ENCODE data around the gene OPALIN.

Gene OPALIN

DNA sequence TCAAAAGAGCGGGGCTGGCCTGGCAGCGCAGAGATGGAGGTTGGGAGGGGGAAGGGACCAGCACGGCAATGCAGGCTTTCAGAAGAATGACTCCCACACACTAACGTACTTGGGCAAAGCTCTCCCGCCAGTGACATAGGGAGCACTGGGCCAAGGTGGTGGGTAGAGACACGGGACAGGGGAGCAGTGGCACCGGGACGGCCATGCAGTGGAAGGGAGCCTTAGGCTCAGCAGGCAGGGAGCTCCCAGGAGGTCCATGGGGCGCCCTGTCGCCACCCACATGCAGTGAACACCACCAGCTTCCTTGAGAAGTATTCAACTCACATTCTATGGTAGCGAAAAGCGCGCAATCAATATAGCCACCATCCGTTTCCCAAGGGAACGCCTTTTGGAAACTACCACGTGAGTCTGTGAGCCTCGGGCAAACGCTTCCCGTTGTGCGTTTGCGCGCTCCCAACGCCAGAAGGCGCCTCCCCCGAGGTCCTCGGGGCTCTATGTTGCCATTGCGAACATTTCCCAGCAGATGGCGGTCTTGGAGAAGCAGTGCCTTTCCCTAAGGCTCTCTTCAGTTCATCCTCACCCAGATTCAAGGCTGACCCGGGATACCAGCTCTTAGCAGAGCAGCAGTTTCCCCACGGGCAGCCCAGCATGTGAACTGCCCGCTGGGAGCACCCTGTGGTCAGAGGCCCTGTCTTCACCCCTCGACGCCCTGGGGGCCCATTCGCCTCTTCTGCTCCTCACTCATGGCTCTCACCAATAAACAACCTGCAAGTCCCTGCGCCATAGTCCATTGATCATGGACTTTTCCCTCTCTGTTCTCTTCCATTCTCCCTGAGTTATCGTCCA, 16.4 kb upstream of the OPALIN start:
- peak; percentile 77 for DNase-seq (ENCODE audit: extremely low spot score, insufficient read length, low read depth)
- FAIRE-seq: peak; percentile 94

DNA sequence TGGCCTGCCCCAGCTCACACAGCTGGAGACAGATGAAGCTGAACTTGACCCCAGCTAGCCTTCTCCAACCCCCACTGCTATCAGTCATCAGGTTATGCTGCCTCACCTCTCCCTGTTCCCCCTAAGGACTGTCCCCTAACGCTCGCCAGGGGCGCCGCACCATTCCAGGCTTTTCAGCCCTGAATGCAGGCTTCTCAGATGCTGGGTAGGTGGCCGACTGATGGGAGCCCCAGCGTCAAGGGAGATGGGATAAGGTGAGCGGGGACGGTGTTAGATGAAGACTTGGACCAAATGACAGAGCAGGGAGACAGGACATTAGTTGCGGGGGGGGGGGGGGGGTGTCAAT, 15.8 kb upstream of the OPALIN start:
- DNase-seq (ENCODE audit: extremely low spot score, insufficient read length, low read depth) (no peak), FAIRE-seq (no peak)

DNA sequence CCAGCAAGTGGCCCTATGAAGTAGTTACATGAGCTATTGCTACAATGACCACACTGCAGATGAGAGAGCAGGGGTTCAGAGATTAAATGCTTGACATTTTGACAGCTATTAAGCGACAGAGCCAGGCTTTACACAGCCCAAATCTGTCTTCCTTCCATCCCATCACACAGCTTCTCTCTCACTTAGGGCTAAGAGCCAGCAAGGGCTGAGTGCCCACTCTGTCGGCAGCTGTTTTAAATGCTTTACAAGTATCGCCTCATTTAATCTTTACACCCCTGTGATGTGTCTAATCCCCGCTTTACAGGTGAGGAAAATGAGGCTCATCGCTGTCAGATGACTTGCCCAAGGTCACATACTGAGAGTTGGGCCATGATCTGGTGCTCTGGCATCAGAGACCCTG, 15.2 kb upstream of the OPALIN start:
- DNase-seq (ENCODE audit: extremely low spot score, insufficient read length, low read depth) (no peak), FAIRE-seq (no peak)

DNA sequence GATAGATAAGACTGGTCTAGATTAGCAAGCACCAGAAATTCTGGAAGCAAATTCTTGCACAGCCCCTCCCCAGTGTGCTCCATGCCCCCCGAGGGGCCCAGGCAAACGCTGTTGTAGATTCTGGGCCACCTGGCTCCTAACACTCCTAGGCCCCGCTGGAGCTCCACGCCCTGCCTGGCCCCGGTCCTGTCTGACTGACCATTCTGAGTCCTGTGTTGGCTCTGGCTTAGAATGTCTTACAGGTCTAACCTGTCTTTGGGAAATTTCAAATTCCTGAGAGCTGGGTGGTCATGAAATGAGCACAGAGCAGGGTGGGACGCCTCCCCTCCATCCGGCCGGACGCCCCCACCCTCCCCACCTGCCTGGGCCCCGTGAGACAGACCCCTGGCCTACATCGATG, 12.6 kb upstream of the OPALIN start:
- DNase-seq (ENCODE audit: extremely low spot score, insufficient read length, low read depth) (no peak), FAIRE-seq (no peak)

DNA sequence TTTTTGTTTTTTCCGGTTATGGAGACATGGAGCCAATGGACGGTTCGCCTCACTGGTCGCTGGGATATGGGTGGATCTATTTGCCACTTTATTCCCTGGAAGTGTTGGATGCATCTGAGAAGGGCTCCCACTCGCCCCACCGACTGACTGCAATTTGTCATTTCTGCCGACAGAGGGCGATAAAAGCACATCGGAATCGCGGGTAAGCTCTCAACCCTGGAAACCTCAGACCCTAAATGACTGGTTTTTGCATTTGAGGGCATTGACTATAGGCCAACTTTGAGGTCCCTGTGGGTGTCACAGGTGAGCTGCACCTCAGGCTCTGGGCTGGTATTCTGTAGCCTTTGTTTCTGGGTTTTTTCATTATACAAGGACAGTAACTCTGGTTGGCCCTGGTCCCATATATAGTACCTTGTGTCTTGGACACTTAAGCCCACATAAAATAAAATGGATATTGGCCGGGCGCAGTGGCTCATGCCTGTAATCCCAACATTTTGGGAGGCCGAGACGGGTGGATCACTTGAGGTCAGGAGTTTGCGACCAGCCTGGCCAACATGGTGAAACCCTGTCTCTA, 11.9 kb upstream of the OPALIN start:
- peak; percentile 89 for FAIRE-seq

DNA sequence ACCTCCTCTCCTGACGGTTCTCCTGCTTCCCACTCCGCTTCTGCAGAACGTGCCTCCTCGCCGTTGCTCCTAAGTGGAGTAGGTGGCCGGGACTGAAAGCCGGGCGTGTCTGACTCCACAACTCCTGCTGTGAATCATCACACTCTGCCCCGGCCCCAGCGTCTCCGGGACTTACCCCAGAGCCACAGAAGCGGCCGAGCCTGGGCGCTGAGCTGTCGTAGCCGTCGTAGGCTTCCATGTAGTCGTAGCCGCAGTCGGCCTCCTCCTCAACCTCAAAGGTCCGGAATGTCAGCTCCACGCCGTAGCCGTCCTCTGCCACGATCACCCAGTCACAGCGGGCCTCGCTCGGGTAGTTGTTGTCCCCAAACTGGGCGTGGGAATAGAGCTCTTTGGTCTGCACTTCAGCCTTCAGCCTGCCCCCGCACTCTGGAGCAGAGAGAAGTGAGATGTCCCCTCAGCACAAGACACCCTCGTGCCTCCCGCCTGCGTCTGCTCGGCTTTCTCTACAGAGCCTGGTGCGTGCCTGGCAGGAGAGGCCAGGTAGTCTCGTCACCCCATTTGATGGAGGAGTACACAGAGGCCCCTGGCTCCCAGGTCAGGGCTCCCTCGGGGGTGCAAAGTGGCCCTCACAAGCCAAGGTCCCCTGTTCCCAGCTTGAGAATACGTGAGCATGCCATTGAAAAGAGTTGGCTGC, 11.2 kb upstream of the OPALIN start:
- DNase-seq (ENCODE audit: extremely low spot score, insufficient read length, low read depth): no peak
- FAIRE-seq: no peak

More for the DNA sequence above, 11.9 kb upstream of the OPALIN start:
- DNase-seq (ENCODE audit: extremely low spot score, insufficient read length, low read depth): no peak

DNA sequence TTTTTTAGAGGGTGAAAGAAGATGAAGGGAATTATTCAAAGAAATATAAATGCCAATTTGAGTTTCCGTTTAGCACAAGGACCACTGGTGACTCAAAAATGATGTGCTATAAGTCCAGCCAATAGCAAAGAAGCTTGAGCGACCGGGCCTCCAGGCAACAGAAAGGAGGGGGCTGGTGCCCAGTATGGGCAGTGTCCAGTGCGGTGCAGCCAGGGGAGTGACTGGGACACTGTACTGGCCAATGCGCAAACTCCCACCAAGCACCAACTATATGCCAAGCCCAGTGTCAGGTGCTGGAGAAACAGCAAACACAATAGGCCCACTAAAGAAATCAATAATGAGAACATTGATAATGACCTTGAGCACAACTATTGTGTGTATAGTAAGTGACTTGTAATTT, 10.2 kb upstream of the OPALIN start:
- FAIRE-seq: no peak

DNA sequence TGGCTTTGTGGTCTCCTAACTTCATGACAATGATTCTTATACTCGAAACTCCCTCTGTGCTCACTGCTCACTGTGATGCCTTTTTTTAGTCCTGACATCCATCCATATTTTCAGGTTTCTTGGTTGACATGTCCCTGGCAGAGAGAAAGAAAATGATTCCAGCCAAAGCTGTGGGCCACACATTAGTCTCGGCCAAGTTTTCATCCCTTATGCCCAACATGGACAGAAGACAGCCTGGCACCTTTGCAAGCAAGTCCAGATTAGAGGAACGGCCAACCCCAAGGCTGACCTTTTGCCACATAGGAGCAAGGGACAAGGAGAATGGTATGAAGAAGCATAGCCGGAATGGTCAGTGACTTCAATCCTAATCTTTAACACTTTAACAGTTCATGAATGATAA, 8.7 kb upstream of the OPALIN start:
- DNase-seq (ENCODE audit: extremely low spot score, insufficient read length, low read depth) (no peak), FAIRE-seq (no peak)

More for the DNA sequence above, 10.2 kb upstream of the OPALIN start:
- DNase-seq (ENCODE audit: extremely low spot score, insufficient read length, low read depth): no peak

DNA sequence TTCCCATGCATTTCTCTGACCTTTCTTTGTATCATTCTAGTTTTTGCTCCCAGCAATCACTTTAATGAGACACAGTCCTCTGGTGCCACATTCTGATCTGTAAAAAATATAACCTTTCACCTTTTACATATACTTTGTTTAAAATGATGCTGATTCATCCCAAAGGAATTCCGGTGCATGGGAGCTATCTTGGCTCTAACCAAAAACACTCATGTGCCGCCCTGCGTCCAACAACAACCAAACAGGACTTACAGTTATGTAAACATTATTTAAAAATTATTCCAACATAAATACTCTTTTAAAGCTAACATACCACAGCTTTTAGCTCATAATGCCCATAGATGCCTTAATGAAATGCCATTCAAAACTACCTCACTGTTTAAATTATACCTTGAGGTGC, 7.7 kb upstream of the OPALIN start:
- FAIRE-seq: no peak
- no peak for DNase-seq (ENCODE audit: extremely low spot score, insufficient read length, low read depth)

DNA sequence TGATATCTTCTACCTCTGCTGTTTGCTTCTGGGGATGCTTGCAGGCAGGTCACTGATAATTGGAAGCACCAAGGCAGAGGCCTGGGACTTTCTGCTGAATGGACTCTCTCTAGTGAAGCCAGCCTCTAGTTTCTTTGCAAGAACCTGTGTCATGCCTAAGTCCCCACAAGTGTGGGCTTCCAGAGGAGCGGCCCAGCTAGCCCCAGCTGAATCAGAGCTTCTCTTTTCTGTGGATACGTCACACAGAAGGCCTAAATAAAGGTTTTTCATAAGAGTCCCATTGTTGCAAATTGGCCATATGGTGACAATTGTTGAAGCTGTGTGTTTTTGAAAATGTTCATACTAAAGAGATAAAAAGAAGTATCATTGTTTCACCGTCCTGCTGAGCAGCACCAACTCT, 6.8 kb upstream of the OPALIN start:
- DNase-seq (ENCODE audit: extremely low spot score, insufficient read length, low read depth): no peak
- FAIRE-seq: no peak

DNA sequence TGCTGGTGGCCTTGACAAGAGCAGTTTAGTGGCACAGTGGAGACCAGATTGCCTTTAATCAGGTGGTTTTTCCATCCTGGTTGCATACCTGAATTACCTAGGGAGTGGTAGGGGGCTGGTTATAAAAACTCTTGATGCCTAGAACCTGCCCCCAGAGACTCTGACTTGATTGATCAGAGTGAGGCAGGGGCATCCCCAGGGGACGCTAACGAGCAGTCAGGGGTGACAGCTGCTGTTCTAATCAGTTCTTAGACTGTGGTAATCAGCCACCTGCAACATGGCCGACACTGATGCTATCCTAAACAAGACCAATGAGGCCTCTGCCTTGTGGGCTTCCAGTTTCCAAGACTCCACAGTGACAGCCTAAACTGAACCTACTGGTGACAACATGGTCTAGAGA, 2.0 kb upstream of the OPALIN start:
- no peak for FAIRE-seq
- no peak for DNase-seq (ENCODE audit: extremely low spot score, insufficient read length, low read depth)

DNA sequence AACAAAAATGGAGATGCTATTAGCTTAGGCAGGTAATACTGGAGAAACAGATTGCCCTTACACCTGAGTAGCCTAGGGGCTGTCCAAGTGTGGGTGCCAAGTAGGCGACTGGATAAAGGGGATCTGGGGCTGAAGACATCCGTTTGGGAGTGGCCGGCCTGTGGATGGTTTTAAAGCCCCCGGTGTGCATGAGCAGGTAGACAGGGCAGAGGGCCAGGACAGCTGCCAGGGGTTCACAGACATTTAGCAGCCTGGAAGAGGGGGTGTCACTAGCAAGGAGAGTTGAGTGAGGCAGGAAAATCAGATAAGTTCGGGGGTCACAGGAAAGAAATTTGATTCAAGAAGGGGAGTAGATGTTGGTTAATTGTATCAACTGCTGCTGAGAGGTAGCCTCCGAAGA, 1.5 kb upstream of the OPALIN start:
- DNase-seq (ENCODE audit: extremely low spot score, insufficient read length, low read depth) (no peak), FAIRE-seq (no peak)

DNA sequence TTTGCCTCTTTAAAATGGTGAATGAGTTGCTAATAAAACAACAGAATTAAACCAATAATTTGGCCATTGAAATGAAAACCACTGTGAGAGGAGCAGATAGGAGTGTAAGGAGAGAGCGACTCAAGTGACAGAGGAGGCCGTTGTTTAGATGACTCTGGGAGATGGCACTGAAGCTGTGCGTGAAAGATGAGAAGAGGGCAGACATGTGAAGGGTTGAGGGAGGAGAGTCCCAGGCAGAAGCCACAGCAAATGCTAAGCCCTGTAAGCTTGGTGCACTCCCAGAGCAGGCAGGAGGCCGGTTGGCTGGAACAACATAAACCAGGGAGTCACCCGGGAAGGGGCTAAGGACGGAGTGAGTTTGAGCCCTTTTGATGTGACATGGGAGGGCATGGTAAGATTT, 814 bp upstream of the OPALIN start:
- FAIRE-seq (no peak), DNase-seq (ENCODE audit: extremely low spot score, insufficient read length, low read depth) (no peak)

DNA sequence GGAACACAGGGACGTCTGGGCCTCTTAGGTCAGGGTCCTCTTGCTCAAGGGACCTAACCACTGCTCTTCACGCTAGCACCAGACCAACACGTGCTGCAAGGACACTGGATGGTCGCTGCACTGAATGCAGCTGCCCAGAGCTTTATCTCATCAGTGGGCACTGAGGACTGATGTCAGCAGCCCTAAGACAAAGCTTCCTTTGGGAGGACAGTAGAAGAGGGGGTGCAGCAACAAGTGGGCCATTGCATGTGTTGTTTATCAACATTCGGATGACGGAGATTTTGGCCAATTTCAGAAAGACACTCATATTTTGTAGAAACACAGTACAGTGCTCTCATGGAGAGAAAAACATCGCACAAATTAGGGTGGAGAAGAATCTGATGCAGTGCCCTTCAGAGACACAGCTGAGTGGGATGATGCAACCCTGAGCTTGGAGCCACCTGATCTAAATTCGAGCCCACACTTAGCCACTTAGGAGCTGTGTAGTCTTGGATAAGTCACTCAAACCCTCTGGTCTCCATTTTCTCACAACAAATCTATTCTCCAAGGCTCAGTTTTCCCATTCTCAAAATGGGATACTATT, 1.7 kb downstream of the OPALIN start:
- FAIRE-seq (no peak), DNase-seq (ENCODE audit: extremely low spot score, insufficient read length, low read depth) (no peak)

DNA sequence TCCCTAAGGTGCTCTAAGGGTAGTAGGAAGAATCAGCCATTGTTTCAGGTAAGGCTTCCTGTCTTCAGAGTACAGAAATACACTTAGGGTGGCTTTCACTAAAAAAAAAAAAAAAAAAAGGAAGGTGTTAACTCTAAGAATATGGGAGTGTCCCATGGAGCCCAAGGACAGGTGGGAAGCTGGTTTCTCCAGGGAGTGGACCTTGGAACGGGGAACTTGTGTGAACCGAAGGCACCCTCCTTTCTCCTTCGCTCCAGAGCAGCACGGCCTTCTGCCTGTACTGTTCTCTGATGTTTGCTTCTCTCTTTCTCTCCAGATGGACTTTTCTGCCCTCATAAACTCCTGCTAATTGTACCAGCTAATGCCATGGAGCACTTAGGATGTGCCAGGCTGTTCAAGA, 6.2 kb downstream of the OPALIN start:
- no peak for FAIRE-seq
- DNase-seq (ENCODE audit: extremely low spot score, insufficient read length, low read depth): no peak

DNA sequence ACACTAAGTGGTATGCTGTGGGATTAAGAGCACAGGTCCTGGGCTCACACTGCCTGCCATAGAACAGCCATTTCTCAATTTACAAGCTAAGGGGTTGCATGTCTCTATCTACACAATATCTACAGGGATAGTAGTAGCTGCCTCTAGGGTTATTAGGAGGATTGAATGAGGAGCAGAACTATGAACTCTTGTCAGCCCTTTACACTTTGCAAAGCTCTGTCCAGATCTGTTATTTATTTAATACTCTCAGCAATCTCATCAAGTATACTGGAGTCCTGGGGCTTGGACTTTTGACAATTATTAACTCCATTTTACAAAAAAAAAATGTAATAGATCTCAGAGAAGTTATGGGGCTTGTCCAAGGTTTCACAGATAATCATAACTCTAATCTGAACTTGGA, 6.8 kb downstream of the OPALIN start:
- FAIRE-seq (no peak), DNase-seq (ENCODE audit: extremely low spot score, insufficient read length, low read depth) (no peak)

DNA sequence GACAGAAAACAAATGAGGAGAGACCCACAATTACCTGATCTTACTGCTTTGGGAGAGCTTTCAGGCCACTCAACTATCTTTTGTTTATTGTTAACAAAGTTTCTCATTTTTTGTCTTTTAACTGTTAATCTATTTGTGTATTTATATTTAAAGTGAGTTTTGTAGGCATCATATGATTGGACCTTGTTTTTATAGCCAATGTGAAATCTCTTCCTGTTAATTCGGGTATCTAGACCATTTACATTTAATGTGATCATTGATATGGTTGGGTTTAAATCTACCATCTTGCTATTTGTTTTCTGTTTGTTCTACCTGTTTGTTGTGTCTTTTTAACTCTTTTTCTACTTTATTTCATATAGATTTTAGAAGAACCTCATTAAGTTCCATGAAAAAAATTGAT, 12.5 kb downstream of the OPALIN start:
- DNase-seq (ENCODE audit: extremely low spot score, insufficient read length, low read depth) (no peak), FAIRE-seq (no peak)

DNA sequence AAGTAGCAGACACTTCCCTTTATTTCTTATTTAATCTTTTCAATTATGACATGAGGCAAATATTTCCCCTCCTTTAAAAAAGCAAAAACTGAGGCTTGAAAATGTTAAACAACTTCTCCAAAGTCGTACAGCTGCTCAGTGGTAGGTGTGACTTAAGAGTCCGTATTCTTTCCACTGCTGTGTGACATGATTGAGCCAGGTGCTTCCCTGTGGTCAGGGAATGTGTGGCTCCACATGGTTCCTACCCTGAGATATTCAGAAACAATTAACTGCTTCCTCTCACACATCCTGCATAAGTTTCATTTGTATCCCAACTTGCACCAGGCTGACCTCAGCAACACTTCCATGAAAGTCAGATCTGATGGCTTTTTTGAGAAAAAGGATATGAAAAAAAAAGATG, 13.6 kb downstream of the OPALIN start:
- no peak for DNase-seq (ENCODE audit: extremely low spot score, insufficient read length, low read depth)
- no peak for FAIRE-seq

DNA sequence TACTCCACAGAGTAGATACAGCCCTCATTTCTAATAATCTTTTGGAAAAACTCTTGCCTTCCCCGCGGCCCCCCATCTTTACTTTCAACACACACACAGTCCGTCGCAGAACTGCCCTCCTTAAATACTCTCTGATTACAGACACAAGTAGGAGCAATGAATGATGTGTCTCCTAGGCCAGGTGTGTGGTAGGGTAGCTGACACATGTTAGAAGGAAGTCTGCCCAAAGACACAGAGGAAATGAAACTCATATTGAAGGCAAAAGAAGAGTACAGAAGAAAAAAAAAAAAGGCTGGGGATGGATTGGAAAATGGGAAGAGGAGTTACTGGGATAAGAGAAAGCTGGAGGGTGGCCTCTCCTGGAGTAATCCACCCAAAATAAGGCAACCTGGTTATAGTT, 14.6 kb downstream of the OPALIN start:
- FAIRE-seq (no peak), DNase-seq (ENCODE audit: extremely low spot score, insufficient read length, low read depth) (no peak)

DNA sequence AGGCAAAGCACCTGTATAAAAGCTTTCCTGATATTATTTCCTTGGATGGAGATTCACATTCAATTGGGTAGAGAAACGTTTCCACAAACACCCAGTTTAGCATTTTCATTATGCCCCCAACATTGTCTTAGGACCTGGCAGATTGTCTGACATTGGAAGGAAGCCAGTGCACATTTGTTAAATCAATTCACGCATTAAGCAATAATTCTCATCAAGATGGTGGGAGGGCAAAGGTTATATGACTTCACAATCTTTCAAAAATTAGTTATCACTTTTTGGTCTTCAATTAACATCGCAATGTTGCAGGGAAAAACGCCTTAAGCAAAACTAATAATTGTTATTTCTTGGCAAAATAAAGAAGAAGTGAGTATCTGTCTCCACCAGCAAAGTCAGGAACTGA, 16.4 kb downstream of the OPALIN start:
- no peak for DNase-seq (ENCODE audit: extremely low spot score, insufficient read length, low read depth)
- FAIRE-seq: no peak

All from GM18507 (cell line).